GM21723 (cell line): Measurements from ENCODE around the gene RALGPS2.
"Not testable (repeated sequence)": the region's sequence is repeated elsewhere in the genome, so short reads cannot be mapped to it uniquely, and the experiment has no call there.

Experiments
- ATAC-seq: cut with Tn5 transposase; IDR thresholded peaks from one replicate; pipeline ENCODE4 v1.9.1; 2021; ENCODE audit warnings: mild to moderate bottlenecking, moderate library complexity; ENCODE audit not compliant: unreplicated experiment

The RALGPS2 gene

GRCh38 chr1:178774263-178774662 lies 49.2 kb downstream of the RALGPS2 start:
- ATAC-seq: no peak

DNA sequence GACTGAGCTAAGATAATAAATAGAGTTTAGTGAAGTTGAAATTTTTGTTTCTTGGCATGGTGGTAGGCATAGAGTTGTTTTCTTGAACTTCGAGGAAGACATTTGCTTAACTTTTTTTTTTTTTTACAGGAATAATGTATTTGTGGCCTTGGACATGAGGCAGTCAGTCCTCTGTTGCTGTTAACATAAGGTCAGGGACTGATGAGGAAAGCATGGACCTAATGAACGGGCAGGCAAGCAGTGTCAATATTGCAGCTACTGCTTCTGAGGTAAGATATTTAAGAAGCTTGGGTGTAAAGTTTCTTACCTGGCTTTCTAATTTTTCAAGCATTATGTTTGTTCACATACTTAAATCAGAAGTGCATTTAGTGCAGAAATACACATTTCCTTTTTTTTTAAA lies 51.5 kb downstream of the RALGPS2 start:
- no peak for ATAC-seq

DNA sequence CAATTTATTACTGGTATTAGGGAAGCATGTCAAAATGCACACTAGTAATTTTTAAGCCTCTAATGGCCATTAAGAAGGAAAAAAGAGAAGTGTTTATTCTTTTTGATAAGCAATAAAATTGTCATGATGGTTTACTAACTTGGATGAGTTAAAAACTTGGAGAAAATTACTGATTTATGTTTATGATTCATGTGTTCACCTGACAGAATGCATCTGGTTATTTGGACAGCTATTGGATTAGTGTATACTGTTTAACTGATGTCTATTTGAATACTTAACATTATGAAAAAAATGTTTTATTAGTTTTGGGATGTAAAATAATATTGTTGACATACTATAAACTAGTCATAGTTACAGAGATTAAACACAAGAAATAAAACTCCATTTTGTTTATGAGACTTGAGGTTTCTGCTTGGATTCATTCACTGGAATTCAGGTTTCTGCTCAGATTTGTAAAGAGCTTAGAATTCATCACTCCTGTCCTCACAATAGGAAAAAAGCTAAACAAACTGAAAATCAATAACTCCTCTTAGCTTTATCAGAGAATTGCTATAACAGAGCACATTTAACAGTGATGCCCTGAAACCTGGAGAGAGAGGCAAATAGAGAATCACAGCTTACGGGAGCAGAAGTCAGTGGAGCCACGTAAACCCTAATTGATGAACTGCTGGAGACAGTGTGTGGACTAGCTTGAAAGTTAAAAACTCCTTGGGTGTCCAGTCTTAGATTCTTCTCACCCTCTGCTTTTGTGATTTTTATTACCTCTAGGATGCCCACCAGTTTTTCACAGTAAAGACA lies 56.7 kb downstream of the RALGPS2 start:
- ATAC-seq: no peak

- peak; percentile 90 for ATAC-seq
Measured at GRCh38 chr1:178784131-178784536, 59.1 kb downstream of the RALGPS2 start.

- no peak for ATAC-seq
Measured at GRCh38 chr1:178792394-178792793, 67.3 kb downstream of the RALGPS2 start.

DNA sequence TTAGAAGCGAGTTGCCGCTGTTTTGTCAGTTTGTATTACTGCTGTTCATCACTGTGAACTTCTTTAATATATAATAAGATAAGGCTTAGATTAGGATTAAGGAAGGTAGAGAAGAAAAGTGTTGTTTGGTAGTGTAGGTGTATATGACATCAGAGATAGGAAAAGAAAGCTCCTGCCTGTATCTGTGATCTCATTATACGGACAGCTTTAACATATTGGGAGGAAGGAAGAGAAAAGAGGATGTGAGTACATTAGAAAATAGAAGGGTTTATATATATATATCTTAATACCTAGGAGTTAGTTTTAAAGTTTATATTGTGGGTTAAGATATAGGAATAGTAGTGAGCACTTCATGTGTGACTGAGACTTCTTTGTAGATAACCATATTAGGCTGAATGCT lies 71.0 kb downstream of the RALGPS2 start:
- no peak for ATAC-seq

GRCh38 chr1:178797590-178797989 lies 72.5 kb downstream of the RALGPS2 start:
- ATAC-seq: no peak

- no peak for ATAC-seq
Measured at GRCh38 chr1:178798232-178798861, 73.3 kb downstream of the RALGPS2 start.

DNA sequence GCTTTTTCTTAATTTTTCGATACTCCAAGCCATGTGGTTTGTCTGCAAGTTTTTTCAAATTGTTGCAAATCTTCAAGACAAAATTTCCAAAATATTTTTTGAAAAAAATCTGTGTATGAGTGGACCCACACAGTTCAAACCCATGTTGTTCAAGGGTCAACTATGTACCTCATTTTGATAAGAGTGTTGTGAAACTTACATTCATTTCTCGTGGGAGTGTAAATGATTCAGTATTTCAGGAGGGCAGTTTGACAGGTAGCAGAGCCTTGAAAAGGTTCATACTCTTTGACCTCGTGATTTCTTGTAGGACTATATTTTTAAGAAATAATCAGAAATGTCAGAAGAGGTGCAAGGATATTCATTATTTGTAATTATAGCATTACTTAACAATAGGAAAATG lies 77.8 kb downstream of the RALGPS2 start:
- ATAC-seq: no peak

DNA sequence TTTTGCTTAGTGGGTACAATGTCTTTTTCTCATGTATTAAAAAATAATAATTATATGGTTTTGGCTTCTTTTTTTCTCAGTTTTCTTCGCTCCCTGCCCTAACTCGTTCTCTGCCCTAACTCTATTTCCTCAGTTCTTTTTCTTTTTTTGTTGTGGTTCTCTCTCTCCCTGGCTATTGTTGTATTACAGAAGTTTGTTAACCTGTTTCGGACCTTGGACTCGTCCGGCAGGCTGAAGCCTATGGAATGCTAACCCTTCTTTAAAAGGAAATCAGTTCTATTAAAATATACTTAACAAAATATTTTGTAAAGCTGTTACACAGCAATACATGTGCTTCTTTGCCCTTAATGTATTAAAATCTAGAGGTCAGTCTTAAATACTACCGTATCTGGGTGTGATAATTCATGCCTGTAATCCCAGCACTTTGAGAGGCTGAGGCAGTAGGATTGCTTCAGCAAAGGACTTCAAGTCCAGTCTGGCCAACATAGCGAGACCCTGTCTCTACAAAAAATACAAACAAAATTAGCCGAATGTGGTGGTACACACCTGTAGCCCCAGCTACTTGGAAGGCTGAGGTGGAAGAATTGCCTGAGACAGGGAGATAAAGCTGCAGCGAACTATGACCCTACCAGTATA lies 81.7 kb downstream of the RALGPS2 start:
- ATAC-seq: no peak

DNA sequence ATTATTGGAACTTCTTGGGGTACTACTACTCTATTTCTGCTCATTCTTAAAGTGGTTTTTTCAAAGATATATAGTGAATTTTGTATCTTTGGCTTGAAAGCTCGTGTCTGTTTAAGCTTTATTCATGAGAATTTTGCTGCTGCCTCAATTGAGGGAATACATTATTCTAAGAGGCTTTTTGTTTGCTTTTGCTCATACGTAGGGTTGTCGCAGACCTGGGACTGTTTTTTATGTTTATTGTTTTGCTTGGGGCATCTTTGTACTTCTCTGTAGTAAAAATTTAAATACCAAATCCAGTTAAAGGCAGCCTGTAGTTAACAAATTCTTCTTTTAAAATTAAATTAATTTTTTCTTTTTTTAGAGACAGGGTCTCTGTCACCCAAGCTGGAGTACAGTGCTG lies 83.5 kb downstream of the RALGPS2 start:
- no peak for ATAC-seq

DNA sequence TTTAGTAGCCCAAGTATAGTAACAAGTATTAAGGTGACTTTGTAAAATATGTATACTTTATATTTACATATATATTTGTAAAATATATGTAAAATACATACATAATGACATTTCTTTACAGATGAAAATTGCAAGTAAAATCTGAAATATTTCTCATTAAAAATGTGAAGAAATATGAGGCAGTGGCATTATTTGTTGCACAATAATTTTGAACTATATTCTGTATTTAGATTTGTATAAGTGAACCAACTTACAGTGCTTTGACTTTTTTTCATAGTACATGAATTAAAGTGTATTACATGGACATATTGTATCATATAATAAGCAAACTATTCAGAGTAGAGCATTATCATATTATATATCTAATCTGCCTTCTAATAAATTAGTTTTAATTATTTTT lies 85.5 kb downstream of the RALGPS2 start:
- ATAC-seq: no peak

- ATAC-seq: no peak
Measured at GRCh38 chr1:178818416-178818815, 93.4 kb downstream of the RALGPS2 start.

DNA sequence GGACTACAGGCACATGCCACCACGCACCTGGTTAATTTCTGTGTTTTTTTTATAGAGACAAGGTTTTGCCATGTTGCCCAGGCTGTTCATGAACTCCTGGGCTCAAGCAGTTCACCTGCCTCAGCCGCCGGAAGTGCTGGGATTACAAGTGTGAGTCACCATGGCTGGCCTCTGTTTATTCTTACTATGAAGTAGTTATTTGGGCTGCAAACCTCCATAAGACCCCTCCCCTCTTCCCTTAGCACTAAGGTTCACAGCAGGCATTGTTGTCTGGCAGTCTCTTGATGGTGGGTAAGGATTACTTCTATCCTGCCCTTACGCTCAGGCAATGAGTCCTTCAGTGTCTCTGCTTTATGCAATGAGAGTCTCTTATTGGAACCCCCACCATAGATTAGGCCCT lies 94.1 kb downstream of the RALGPS2 start:
- ATAC-seq: no peak

DNA sequence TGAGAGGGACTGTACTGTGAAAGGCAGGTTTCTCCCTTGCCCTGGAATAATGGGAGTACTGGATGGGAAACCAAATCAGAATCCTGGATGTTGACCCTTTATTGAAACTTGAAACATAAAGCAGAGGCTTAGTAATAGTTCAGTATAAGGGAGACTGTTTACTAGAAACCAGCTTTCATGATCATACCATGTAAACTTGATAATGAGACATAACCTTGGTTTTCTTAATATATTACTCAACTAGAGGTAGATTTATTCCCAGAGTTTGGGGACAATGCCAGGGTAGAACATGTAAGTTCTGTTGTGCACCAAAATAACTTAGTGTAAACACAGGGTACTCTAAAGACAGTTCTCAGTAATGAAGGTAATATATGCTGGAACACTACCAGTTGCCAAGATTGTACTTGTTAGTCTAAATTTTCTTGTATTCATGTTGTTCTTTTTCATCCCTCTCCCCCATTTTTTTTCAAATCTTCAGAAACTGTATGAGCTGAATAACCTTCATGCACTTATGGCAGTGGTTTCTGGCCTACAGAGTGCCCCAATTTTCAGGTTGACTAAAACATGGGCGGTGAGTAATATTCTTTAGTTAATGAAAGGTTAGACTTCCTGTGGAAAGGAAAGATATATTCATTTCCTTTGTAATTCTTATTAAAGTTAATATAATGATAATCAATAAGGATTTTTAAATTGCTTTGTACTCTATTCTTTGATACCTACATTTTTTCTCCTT lies 96.3 kb downstream of the RALGPS2 start:
- ATAC-seq: no peak

DNA sequence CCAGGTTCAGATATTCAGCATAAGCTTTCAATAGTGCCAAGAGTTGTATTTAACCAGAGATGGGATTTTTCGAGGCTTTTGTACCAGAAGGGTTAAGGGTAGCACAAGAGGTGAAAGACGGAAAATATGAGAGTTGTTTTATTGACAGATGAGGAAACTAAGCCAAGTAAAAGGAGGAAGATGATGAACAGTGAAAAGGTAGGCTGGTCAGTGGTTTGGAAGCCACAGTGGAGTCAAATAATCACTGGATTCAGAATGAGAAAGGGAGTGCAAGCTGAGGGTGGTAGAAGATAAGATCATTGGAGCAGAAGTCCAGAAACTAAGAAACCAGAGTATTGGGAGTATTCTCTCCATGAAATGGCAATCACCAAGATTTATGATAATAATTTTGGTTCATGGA lies 100.1 kb downstream of the RALGPS2 start:
- no peak for ATAC-seq

GRCh38 chr1:178844436-178844835 lies 119.4 kb downstream of the RALGPS2 start:
- no peak for ATAC-seq

DNA sequence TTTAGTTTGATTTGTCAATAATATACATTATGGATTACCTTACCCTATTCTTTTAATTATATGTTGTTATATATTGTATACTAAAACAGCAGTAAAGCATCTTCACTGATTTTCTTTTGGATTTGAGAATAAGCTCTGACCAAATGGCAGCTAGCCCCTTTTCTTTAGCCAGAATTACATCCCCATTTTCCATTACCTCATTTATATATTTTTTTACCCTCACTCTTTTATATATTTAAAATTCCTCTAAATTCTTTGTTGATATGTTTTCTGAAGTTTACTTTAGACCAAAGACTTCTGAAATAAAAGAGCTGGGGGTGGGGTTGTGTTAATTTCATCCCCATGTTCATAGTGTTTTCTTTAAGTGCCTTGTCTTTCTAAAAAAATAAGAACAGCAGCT lies 121.3 kb downstream of the RALGPS2 start:
- no peak for ATAC-seq

- ATAC-seq: no peak
Measured at GRCh38 chr1:178847396-178847849, 122.4 kb downstream of the RALGPS2 start.

- not testable (repeated sequence) for ATAC-seq
Measured at GRCh38 chr1:178847919-178848318, 122.9 kb downstream of the RALGPS2 start.

DNA sequence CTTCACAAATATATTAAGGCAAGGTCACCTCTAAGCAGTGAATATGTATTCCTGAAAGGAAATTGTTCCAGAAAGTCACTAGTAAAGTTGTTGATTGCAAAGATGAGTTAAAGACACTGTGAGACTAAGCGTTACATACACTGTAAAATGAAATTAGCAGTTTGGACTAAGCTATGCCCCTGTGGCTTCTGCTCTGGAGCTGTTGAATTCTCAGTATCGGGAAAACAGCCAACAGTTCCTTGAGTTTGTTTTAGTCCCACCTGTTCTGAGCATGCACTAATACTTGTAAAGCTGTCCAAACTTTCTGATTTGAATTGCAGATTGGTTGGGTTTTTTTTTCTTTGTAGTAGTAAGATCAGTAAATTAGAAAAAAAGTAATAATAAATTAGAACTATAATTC lies 124.9 kb downstream of the RALGPS2 start:
- no peak for ATAC-seq
